PC-9 (cell line): ENCODE measurements around the gene ALG11. TPM values are rescaled to one million over a fixed set of nuclear protein-coding genes. Genes with fewer than 3 reads are reported as not detected.
A peak's percentile ranks its signal among the peaks of the same experiment; 100 is the strongest.
"Not testable (repeated sequence)": the region's sequence is repeated elsewhere in the genome, so short reads cannot be mapped to it uniquely, and the experiment has no call there.

Experiments
- BruUV-seq: library from RNA; stranded (reverse); fragments of 400-500 nt; replicated peaks from 2 replicates; lab custom pipeline; 2021; lab: Mats Ljungman, UMichigan
- CTCF ChIA-PET: fragments of 300-600 bp; sonication (Branson Sonifier 250); formaldehyde crosslinking; loops from one replicate; lab custom pipeline; 2022; ENCODE audit warnings: antibody characterized with exemption; lab: Charles Lee
- POLR2A ChIA-PET: fragments of 300-600 bp; sonication (Branson Sonifier 250); formaldehyde crosslinking; loops from one replicate; lab custom pipeline; 2022; ENCODE audit warnings: antibody characterized with exemption; ENCODE audit not compliant: unreplicated experiment; lab: Charles Lee
- DNase-seq, 2 experiments: peaks; one replicate each; pipeline versions ENCODE4 v3.0.0 to v3.0.0-alpha.2; 2015 to 2022; ENCODE audit warnings: mixed read lengths in 1 of 2
- H2AFZ ChIP-seq: fragments of 200-600 bp; sonication (generic); 2 replicates; pipeline ENCODE4 v1.8.1; 2017; ENCODE audit warnings: antibody characterized with exemption
- H3F3A ChIP-seq: fragments of 200-600 bp; sonication (generic); 2 replicates; pipeline ENCODE4 v1.8.1; 2017; ENCODE audit warnings: antibody characterized with exemption, mild to moderate bottlenecking, low read depth; ENCODE audit not compliant: insufficient read depth
- H3K27ac ChIP-seq: fragments of 200-600 bp; sonication (generic); 2 replicates; pipeline ENCODE4 v1.6.1; 2016; ENCODE audit warnings: mixed run types
- H3K27me3 ChIP-seq: fragments of 200-600 bp; sonication (generic); 2 replicates; pipeline ENCODE4 v1.6.1; 2016; ENCODE audit warnings: low read depth, mixed run types; ENCODE audit not compliant: insufficient read depth
- H3K36me3 ChIP-seq: fragments of 200-600 bp; sonication (generic); 2 replicates; pipeline ENCODE4 v1.6.1; 2016; ENCODE audit warnings: low read depth, mixed run types
- H3K4me1 ChIP-seq: fragments of 200-600 bp; sonication (generic); replicated peaks from 2 replicates; pipeline ENCODE4 v1.6.1; 2016; ENCODE audit warnings: mixed run types; ENCODE audit not compliant: insufficient read depth
- H3K4me2 ChIP-seq: fragments of 200-600 bp; sonication (generic); 2 replicates; pipeline ENCODE4 v1.6.1; 2017; ENCODE audit warnings: mixed run types
- H3K4me3 ChIP-seq: fragments of 200-600 bp; sonication (generic); 2 replicates; pipeline ENCODE4 v1.6.1; 2016; ENCODE audit warnings: mixed run types
- H3K79me2 ChIP-seq: fragments of 200-600 bp; sonication (generic); 2 replicates; pipeline ENCODE4 v1.6.1; 2017; ENCODE audit warnings: low read depth, mixed run types
- H3K9me2 ChIP-seq: fragments of 200-600 bp; sonication (generic); 2 replicates; pipeline ENCODE4 v1.8.1; 2017; ENCODE audit warnings: mild to moderate bottlenecking; ENCODE audit not compliant: insufficient read depth
- H3K9me3 ChIP-seq: fragments of 200-600 bp; sonication (generic); 2 replicates; pipeline ENCODE4 v1.8.1; 2016; ENCODE audit warnings: low read depth; ENCODE audit not compliant: insufficient read depth
- H4K20me1 ChIP-seq: fragments of 200-600 bp; sonication (generic); 2 replicates; pipeline ENCODE4 v1.8.1; 2017; ENCODE audit not compliant: insufficient read depth
- EZH2 ChIP-seq: fragments of 200-600 bp; sonication (generic); IDR thresholded peaks from 2 replicates; pipeline ENCODE4 v1.8.0; 2017; ENCODE audit warnings: antibody characterized with exemption, low read depth
- intact Hi-C: fragments of 100-400 bp; cut with micrococcal nuclease; formaldehyde crosslinking; loops from one replicate; pipeline ENCODE4 v1.10.0; 2022; ENCODE audit not compliant: unreplicated experiment
- total RNA-seq: library from RNA; stranded (reverse); gene quantifications from 2 replicates; pipeline ENCODE4 v1.2.3, GENCODE V29; 2021
- TF ChIP-seq, protein P1 (sequence below): fragments of 200-600 bp; sonication (generic); conservative IDR thresholded peaks from 2 replicates; pipeline ENCODE4 v1.6.1; 2017; ENCODE audit warnings: mixed run types, antibody characterized with exemption, mild to moderate bottlenecking, moderate library complexity

Gene ALG11
- total RNA-seq, 1 experiment from 2014 or later: 15.0 TPM

DNA sequence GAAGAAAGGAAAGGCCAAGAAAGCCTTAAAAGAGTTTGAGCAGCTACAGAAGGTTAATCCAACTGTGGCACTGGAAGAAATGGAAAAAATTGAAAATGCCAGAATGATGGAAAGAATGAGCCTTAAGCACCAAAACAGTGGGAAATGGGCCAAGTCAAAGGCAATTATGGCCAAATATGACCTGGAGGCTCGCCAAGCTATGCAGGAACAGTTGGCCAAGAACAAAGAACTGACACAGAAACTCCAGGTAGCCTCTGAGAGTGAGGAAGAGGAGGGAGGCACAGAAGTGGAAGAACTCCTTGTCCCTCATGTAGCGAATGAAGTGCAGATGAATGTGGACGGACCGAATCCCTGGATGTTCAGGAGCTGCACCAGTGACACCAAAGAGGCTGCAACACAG lies 17.4 kb downstream of the ALG11 start:
- Histone ChIP-seq H3K4me1 (no peaks in the 10 kb centered on the region), H3K79me2 (peaks cover 3% of the 10 kb centered on the region; the same call in 1 of the 2 replicates), H3F3A (0 out of 2 replicates have a peak, but pooled peaks cover 4% of the 10 kb centered on the region), H2AFZ (no peak overlapping the region), H3K9me2 (no peaks in the 10 kb centered on the region), H3K27me3 (no peaks in the 10 kb centered on the region), H3K9me3 (peaks cover 11% of the 10 kb centered on the region; the same call in 1 of the 2 replicates), H3K4me2 (no peak overlapping the region), H3K4me3 (no peak overlapping the region), H4K20me1 (no peaks in the 10 kb centered on the region), H3K36me3 (peaks cover 41% of the 10 kb centered on the region), H3K27ac (no peak overlapping the region)
- ChIA-PET CTCF (no interaction called here), POLR2A (no interaction called here)
- no peak for DNase-seq
- TSS peak; percentile 10 for BruUV-seq
- TF ChIP-seq, protein P1, sequence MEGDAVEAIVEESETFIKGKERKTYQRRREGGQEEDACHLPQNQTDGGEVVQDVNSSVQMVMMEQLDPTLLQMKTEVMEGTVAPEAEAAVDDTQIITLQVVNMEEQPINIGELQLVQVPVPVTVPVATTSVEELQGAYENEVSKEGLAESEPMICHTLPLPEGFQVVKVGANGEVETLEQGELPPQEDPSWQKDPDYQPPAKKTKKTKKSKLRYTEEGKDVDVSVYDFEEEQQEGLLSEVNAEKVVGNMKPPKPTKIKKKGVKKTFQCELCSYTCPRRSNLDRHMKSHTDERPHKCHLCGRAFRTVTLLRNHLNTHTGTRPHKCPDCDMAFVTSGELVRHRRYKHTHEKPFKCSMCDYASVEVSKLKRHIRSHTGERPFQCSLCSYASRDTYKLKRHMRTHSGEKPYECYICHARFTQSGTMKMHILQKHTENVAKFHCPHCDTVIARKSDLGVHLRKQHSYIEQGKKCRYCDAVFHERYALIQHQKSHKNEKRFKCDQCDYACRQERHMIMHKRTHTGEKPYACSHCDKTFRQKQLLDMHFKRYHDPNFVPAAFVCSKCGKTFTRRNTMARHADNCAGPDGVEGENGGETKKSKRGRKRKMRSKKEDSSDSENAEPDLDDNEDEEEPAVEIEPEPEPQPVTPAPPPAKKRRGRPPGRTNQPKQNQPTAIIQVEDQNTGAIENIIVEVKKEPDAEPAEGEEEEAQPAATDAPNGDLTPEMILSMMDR: no peak
- no peak for TF ChIP-seq EZH2
- intact Hi-C loops: no loop called here

DNA sequence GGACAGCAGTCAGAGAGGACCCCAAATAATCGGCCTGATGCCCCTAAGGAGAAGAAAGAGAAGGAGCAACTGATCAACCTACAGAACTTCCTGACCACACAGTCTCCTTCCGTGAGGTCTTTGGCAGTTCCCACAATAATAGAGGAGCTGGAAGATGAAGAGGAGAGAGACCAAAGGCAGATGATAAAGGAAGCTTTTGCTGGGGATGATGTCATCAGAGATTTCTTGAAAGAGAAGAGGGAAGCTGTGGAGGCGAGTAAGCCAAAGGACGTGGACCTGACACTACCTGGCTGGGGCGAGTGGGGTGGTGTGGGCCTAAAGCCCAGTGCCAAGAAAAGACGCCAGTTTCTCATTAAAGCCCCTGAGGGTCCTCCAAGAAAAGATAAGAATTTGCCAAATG lies 18.2 kb downstream of the ALG11 start:
- POLR2A ChIA-PET, CTCF ChIA-PET, intact Hi-C loops, H4K20me1 ChIP-seq, H3K4me3 ChIP-seq, BruUV-seq, H3K9me2 ChIP-seq, DNase-seq, H3K79me2 ChIP-seq, H3F3A ChIP-seq, H3K27me3 ChIP-seq, H3K27ac ChIP-seq, H3K4me2 ChIP-seq, H3K4me1 ChIP-seq, H2AFZ ChIP-seq: not testable (repeated sequence)
- Histone ChIP-seq H3K36me3 (peaks cover 33% of the 10 kb centered on the region), H3K9me3 (peaks cover 11% of the 10 kb centered on the region; the same call in 1 of the 2 replicates)

- H3K9me3 ChIP-seq: no peaks in the 10 kb centered on the region
- no peaks in the 10 kb centered on the region for H3K27me3 ChIP-seq
- H3K4me2 ChIP-seq: no peak overlapping the region
- no peak for DNase-seq
- no peak overlapping the region for H3K4me3 ChIP-seq
- ChIA-PET POLR2A (interaction anchor here (0.7 kb wide), 1 partner anchor 585 kb away, joined by 7 read pairs; no protein-coding TSS in a partner anchor), CTCF (no interaction called here)
- H3K27ac ChIP-seq: no peak overlapping the region
- H3K36me3 ChIP-seq: peaks cover 12% of the 10 kb centered on the region
- no peaks in the 10 kb centered on the region for H4K20me1 ChIP-seq
- intact Hi-C loops: no loop called here
- 0 out of 2 replicates have a peak, but pooled peaks cover 4% of the 10 kb centered on the region for H3F3A ChIP-seq
- no peak overlapping the region for H2AFZ ChIP-seq
- no peaks in the 10 kb centered on the region for H3K79me2 ChIP-seq
- TF ChIP-seq EZH2: no peak
- TF ChIP-seq, protein P1: no peak
- H3K9me2 ChIP-seq: no peaks in the 10 kb centered on the region
- no peaks in the 10 kb centered on the region for H3K4me1 ChIP-seq
- no TSS peak for BruUV-seq
Measured at GRCh38 chr13:52033039-52033438, 20.8 kb downstream of the ALG11 start.
